ENCODE data around the gene LY6G5B.

Gene LY6G5B, protein sequence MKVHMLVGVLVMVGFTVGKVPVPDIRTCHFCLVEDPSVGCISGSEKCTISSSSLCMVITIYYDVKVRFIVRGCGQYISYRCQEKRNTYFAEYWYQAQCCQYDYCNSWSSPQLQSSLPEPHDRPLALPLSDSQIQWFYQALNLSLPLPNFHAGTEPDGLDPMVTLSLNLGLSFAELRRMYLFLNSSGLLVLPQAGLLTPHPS

DNA sequence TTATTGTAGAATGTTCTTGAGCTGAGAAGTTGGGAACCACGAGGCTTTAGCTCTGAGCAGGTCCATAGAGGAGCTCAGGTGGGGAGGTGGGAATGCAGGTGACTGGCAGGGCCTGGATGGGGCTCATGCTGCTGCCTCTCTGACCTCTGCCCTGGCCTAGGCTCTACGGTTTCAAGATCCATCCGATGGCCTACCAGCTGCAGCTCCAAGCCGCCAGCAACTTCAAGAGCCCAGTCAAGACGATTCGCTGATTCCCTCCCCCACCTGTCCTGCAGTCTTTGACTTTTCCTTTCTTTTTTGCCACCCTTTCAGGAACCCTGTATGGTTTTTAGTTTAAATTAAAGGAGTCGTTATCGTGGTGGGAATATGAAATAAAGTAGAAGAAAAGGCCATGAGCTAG is at the start of gene LY6G5B:
LY6G5B (plus strand) TSS at position 301 of the 400 bp plus-strand sequence. CDS start 975 bp downstream, outside the sequence.
- no peak for DNase-seq (ENCODE audit: low spot score)

DNA sequence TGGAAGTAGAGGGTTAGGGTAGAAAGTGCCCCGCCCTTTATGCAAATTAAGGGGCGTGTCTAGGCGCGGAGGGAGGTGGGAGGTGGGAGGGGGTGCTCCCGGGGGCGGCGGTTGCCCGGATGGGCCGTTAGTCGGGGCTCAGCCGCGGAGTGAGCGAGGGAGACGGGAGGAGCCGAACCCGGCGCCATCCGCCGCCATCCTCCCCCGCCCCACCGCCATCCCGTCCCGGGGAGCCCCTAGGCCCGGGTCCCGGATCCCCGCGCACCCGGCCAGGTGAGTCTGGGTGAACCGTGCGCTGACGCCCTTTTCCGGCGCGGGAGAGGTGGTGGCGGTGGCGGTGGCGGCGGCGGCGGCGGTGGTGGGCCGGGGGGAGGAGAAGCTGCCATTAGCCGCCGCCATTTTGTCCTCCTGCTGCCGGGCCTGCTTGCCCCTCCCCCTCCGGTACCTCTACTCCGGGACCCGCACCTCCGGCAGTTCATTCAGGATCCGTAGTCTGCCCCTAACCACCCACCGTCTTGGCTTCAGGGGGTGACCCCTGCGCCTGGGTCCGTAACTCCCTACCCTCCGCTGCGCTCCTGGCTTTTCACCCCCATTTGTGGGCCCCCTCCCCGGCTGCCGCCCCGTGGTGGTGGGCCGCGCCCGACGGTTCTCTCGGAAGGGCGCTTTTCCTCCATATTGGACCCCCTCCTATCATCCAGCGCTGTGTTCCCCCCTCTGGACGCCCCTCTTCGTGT is 49.0 kb upstream of the LY6G5B start, which contains the start of gene PRRC2A:
PRRC2A (plus strand) TSS at position 130 of the 734 bp plus-strand sequence. CDS start 2,075 bp downstream, outside the sequence.
- DNase-seq (ENCODE audit: low spot score) = no peak

DNA sequence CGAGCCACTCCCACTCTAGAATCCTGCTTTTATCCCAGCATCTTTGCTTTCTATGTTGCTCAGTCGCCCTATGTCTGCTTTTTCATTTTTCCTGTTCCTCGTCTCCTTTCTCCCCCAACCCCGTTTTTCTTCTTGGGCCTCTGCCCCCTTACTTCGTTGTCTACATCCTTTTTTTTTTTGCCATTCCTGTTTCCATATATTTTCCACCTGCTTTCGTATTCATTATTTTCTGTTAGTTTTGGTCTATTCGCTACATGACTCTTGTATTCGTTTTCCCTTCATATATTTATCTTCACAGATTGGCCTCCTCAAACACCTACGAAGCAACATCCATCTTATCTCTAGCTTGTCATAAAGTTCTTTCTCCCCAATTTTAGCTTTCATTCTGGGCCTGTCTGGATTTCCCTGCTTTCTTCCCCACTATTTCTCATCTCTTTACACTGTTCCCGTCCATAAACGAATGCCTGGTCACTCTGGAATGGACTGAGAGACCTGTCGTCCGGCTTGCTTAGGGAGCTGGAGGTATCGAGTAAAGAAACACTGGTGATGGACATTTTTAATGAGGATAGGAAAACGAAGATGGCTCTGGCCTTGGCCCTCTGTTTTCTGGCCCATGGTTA is 48.3 kb upstream of the LY6G5B start:
- DNase-seq (ENCODE audit: low spot score) = no peak

DNA sequence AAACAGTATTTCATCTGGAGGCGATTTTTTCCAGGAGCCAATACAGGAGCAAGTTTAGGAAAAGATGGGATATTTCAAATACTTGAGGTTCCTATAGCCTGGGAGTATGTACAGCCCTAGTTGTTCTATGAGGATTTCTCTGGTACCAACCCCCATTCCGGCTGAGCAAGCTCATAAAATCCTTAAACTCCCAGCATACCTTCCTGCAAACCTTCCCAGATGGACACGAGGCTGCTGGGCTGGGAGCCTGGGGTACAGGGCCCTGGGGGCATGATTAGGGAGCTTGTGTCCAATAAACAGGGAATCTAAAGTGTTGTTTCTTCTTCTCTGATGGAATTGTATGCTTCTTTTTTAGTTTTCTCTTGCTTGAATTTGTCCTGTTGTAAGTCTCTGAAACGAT is 47.8 kb upstream of the LY6G5B start:
- no peak for DNase-seq (ENCODE audit: low spot score)

DNA sequence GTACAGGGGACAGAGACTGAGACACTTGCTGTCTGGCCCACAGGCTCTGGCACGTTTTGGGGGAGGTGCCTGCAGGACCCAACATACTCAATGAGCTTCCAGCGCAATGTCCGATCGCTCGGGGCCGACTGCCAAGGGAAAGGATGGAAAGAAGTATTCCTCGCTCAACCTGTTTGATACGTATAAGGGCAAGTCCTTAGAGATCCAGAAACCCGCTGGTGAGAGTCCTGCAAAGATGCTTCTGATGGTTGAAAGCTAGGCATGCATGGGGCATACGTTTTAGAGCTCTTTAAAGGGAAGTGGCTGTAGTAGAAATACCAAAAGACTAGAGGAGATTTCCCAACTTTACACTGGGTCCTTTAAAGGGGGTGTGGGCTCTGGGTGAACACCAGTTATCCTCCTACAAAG is 47.1 kb upstream of the LY6G5B start:
- no peak for DNase-seq (ENCODE audit: low spot score)

DNA sequence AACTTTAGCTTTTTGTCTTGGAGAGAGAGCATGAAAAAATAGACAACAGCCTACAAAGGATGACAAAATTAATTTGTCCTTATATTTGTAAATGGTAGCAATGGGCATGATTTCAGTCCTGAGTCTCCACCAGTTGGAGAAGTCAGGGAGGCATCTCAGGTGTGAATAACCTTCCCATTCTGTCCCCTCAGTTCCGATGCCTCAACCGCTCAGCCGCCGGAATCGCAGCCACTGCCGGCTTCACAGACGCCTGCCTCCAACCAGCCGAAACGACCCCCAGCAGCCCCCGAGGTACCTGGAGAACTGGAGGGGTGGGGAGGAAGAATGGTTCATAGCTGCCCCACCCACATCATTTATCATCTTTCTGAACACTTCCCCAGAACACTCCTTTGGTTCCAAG is 45.7 kb upstream of the LY6G5B start:
- DNase-seq (ENCODE audit: low spot score) = no peak

DNA sequence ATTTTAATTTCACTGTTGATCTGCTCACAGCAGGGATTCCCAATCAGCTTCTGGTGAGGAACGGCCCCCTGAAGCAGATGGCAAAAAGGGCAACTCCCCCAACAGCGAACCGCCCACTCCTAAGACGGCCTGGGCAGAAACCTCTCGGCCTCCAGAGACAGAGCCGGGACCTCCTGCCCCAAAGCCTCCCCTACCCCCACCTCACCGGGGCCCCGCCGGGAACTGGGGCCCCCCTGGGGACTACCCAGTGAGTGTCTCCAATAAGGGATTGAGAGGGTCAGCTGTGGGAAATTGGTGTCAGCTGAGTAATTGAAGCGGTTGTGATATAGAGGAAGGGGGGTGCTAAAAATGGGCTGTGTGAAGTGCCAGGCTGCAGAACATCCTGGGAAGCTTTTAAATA is 42.8 kb upstream of the LY6G5B start:
- DNase-seq (ENCODE audit: low spot score) = no peak

DNA sequence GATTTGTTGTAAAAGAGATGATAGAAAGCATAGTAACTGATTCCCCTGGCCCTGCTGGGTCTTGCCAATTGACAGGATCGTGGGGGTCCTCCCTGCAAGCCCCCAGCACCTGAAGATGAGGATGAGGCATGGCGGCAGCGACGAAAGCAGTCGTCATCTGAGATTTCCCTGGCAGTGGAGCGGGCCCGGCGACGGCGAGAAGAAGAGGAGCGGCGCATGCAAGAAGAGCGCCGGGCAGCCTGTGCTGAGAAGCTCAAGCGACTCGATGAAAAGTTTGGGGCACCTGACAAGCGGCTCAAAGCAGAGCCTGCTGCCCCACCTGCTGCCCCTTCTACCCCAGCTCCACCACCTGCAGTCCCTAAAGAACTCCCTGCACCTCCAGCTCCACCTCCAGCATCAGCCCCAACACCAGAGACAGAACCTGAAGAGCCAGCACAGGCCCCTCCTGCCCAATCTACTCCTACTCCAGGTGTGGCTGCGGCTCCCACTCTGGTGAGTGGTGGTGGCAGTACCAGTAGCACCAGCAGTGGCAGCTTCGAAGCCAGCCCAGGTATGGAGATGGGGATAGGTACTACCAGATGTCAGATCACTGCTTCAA is 42.0 kb upstream of the LY6G5B start:
- no peak for DNase-seq (ENCODE audit: low spot score)

DNA sequence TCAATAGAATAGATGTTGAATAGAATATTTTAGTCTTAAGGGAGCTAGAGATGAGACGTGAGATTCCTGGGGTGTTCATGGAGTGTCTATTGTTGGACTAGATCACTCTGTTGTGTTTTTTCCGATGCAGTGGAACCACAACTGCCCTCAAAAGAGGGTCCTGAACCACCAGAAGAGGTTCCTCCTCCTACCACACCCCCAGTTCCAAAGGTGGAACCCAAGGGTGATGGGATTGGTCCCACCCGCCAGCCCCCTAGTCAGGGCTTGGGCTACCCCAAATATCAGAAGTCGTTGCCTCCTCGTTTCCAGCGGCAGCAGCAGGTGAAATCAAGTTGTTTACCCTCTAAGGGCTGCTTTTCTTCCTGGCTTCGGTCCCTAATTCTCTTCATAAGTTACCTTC is 40.8 kb upstream of the LY6G5B start:
- DNase-seq (ENCODE audit: low spot score) = no peak

DNA sequence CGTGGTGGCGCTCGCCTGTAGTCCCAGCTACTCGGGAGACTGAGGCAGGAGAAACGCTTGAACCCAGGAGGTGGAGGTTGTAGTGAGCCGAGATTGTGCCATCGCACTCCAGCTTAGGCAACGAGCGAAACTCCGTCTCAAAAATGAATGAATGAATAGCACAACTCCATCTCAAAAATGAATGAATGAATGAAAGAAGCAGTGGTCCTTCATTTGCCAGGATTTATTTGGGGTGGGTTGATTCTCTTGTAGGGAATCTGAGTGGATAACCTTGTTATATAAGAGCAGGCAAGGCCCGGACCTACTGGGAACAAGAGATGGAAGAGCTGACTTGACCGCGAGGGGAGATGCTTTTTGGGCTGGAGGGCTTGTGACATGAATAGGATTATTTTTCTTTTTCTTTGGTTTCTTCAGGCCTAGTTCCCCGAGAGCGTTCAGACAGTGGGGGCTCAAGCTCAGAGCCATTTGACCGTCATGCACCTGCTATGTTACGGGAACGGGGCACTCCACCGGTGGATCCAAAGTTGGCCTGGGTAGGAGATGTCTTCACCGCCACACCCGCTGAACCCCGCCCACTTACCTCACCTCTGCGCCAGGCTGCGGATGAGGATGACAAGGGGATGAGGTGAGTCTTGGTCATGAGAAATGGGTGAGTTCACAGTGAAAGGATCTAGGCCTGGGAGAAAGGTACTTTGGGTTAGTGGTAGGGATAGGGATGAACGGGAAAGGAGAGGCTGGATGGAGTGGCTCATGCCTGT is 39.4 kb upstream of the LY6G5B start:
- no peak for DNase-seq (ENCODE audit: low spot score)

DNA sequence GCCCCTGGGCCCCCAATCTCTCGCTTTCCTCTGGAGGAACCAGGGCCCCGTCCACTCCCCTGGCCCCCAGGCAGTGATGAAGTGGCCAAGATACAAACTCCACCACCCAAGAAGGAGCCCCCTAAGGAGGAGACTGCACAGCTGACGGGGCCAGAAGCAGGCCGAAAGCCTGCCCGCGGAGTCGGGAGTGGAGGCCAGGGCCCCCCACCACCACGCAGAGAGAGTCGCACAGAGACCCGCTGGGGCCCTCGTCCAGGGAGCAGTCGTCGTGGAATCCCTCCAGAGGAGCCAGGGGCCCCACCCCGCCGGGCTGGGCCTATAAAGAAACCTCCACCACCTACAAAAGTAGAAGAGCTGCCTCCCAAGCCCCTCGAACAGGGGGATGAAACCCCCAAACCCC is 38.6 kb upstream of the LY6G5B start:
- no peak for DNase-seq (ENCODE audit: low spot score)

DNA sequence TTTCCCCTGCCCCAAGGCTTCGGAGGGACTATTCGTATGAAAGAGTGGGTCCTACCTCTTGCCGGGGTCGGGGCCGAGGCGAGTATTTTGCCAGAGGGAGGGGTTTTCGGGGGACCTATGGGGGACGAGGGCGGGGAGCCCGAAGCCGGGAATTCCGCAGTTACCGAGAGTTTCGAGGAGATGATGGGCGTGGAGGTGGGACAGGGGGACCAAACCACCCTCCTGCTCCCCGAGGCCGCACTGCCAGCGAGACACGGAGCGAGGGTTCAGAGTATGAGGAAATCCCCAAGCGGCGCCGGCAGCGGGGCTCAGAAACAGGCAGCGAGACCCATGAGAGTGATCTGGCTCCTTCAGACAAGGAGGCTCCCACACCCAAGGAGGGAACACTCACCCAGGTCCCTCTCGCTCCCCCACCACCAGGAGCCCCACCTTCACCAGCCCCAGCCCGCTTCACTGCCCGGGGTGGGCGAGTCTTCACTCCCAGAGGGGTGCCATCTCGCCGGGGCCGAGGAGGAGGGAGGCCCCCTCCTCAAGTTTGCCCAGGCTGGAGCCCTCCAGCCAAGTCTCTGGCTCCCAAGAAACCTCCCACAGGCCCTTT is 38.0 kb upstream of the LY6G5B start:
- DNase-seq (ENCODE audit: low spot score) = no peak

DNA sequence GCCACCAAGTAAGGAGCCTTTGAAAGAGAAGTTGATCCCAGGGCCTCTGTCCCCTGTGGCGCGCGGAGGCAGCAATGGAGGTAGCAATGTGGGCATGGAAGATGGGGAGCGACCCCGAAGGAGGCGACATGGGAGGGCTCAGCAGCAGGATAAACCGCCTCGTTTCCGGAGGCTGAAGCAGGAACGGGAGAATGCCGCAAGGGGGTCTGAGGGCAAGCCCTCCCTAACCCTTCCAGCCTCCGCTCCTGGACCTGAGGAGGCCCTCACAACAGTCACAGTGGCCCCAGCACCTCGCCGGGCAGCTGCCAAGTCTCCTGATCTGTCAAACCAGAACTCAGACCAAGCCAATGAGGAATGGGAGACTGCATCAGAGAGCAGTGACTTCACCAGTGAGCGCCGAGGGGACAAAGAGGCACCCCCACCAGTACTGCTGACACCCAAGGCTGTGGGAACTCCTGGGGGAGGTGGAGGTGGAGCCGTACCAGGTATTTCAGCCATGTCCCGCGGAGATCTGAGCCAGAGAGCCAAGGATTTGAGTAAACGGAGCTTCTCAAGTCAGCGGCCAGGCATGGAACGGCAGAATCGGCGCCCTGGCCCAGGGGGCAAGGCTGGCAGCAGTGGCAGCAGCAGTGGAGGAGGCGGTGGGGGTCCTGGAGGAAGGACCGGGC is 37.4 kb upstream of the LY6G5B start:
- DNase-seq (ENCODE audit: low spot score) = no peak

DNA sequence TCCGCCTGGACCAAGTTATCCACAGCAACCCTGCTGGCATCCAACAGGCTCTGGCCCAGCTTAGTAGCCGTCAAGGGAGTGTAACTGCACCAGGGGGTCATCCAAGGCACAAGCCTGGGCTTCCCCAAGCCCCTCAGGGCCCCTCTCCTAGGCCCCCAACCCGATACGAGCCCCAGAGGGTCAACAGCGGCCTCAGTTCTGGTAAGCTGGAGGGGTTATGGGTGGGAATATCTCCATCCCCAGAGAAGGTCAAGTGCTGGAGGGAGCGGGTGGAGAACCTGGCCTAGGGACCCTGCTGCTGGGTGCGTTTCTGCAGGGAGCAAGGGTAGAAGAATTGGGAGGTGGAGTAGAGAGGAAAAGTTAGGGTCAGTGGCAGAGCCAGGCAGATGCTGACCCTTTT is 36.3 kb upstream of the LY6G5B start:
- no peak for DNase-seq (ENCODE audit: low spot score)

DNA sequence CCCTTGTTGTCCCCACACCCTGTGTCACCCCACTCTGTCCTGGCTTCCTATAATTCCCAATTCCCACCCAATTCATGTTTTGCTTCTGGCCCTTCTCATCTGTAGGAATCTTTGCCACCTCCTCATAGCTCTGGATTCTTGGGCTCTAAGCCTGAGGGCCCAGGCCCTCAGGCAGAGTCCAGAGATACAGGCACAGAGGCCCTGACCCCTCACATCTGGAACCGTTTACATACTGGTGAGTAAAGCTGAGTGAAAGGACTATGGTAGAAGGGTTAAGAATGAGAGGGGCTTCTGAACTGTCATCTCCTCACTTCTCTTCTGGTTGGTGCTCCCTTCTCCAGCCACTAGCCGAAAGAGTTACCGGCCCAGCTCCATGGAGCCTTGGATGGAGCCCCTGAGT is 35.6 kb upstream of the LY6G5B start:
- no peak for DNase-seq (ENCODE audit: low spot score)

DNA sequence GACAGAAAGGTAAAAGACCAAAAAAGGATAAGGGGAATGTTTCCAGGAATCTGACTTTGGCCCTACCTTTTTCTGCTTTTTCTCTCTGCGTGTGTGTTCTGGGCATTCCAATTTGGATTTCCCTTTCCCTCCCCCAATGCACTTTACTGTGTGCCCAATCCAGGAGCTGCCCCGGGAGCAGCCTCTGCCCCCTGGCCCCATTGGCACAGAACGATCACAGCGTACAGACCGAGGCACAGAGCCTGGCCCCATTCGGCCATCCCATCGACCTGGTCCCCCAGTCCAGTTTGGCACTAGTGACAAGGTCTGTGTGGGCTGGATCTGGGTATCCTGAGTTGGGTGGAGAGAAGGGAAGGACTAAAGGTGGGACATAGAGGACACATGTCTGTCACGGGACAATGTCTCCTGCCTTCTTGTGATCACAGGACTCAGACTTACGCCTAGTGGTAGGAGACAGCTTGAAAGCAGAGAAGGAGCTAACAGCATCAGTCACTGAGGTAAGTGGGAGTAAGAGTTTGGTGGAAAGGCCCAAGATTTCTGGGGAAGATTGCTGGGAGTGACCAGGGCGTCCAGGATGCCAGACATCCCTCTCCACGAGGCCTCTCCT is 34.7 kb upstream of the LY6G5B start:
- no peak for DNase-seq (ENCODE audit: low spot score)

DNA sequence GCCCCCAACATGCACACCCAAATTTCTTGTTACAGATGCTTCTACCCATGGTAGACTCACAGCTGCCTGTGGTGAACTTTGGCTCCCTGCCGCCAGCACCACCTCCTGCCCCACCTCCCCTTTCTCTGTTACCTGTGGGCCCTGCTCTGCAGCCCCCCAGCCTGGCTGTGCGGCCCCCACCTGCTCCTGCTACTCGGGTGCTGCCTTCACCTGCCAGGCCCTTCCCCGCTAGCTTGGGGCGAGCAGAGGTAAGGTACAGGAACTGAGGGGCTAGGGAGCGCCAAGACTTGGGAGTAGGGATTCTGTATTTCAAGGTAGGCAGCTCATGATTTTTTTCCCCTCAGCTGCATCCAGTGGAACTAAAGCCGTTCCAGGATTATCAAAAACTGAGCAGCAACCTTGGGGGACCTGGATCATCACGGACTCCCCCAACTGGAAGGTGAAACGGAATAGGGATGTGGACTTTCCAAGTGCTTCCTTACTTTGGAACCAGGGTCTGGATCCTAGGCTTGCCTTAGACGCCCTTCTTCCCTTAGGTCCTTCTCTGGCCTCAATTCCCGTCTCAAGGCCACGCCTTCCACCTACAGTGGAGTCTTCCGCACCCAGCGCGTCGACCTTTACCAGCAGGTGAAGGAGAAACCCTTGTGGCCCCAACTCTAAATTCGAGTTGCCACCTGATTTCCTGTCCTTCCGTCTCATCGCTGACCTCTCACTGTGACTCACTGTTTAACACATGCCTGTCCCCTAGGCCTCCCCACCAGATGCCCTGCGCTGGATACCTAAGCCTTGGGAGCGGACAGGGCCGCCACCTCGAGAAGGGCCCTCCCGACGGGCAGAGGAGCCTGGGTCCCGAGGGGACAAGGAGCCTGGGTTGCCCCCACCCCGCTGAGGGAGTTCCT is 32.8 kb upstream of the LY6G5B start:
- no peak for DNase-seq (ENCODE audit: low spot score)

DNA sequence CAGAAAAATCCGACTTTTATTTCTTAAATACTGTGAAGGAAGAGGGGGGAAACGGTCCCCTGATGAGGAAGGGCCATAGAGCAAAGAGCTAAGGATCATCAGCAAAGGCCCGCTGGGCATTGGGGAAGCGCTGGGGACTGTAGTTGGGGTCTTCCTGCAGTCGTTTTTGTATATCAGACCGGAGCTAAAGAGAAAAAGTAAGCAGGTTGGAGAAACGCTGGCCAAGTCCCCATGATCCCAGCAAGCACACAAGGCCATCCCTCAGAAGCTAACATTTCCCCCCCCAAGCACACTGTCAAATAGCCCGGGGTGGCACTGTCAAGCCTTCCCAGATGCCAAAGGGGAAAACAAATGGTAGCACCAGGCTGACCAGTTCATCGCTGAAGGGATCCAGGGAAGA is 30.7 kb upstream of the LY6G5B start:
- no peak for DNase-seq (ENCODE audit: low spot score)

DNA sequence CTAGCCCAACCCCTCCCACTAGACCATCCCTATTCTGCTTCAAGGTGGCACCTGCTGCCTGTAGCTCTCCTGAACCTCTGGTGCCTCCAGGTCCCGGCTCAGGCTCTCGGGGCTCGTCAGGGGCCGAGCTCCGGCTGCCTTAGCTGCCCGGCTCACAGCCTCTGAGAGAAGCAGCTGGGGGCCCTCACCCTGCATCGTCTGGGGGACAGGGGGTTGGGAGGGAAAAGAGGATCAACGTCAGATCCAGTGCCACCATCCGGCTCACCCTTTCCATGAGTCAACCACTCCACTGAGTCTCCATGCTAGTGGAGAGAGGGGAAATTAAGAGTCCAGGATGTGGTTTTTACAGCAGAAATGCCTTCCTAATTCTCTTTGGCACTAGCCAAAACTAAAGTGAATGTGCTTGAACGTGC is 30.3 kb upstream of the LY6G5B start:
- no peak for DNase-seq (ENCODE audit: low spot score)

DNA sequence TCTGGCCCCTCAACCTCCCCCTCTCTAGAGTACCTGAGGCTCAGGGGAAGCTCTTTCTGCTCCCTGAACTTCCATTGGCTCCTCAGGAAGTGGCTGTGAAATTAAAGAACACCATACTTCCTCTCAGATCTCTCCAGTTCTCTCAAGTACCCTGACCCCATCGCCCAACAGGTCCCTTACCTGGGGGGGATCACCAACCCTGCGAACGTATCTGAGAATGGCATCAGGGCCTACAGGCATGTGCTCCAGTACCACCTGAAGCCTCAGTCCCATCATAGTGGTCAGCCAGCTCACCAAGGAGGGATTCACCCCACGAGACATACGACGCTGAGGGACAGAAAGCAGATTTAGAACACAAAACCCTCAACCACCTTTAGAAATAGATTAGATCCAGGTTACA is 29.2 kb upstream of the LY6G5B start:
- DNase-seq (ENCODE audit: low spot score) = no peak
